ENCODE measurements around the gene TMEM132C.

GRCh38 chr12:128267131-128267622 is at the start of gene TMEM132C:
- TF ChIP-seq CTCF (IDR thresholded peaks at IDR 0.05; ENCODE audit: poor library complexity): no peak
- no peak for TF ChIP-seq EZH2 (IDR thresholded peaks at IDR 0.05; ENCODE audit: borderline replicate concordance)
